IPS-NIHi7 (cell line): Measurements from ENCODE around the gene PIK3C2B.

Source experiments
- DNase-seq: peaks from one replicate; pipeline ENCODE4 v3.0.0; 2012; ENCODE audit warnings: mixed read lengths; ENCODE audit errors: extremely low spot score

The PIK3C2B gene

DNA sequence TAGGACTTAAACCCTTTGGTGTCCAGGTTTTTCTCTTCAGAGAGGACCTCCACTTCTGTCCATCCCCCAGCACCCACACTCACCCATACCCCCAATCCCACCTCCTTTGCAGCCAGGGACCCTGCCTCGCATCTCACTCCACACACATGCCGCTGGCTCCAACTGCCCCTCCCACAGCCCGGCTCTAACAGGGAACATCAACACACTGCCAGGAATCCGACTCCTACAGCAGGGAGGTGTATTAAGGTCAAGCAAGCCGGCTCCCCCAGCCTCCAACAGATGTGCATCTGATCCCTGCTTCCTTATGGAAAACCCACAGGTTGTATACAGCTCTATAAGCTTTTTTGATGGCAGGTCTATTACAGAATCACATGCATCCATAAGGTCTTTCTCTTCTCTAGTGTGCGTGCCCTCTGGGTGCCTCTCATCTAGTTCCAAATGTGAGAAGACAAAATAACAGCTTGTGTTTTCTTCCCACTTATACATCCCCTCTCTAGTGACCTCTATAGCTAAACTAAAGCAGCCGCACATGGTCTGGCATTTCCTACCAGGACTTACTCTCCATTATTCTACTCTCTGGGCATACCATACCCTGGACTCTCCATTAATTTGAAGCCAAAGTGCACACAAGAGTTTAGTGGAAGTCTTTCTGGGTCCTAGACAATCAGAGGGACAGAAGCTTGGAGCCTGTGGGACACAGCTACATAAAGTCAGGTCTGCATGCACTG, 16.3 kb downstream of the PIK3C2B start:
- no peak for DNase-seq

DNA sequence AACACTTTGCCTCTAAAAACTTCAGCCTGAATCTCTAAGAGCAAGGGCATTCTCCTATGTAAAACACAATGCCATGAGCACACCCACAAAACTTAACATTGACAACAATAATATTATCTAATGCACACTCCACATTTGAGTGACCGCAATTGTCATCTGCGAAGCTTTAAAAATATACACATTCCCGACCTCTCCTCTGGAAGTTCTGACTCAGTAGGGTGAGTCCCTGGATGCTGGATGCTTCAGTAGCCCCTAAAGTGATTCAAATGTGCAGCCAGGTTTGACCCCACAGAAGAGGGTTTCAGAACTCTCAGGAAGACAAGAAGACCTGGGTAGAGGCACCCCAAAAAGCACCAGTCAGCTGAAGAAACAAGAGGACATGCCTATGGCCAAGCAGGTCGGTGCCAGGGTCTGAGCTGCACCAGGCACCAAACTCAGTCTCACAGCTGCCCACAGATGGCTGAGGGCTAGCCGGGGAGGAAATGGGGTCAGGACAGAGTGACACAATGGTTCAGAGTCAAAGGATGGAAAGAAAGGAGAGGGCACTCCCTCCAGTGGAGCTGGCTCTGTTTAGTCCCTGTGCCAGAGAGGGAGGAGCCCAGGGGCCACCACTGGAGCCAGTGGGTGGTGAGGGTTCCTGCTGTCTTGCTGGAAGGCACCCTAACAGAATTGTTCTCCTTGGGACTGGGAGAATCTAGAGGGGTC, 17.4 kb downstream of the PIK3C2B start:
- DNase-seq: no peak

DNA sequence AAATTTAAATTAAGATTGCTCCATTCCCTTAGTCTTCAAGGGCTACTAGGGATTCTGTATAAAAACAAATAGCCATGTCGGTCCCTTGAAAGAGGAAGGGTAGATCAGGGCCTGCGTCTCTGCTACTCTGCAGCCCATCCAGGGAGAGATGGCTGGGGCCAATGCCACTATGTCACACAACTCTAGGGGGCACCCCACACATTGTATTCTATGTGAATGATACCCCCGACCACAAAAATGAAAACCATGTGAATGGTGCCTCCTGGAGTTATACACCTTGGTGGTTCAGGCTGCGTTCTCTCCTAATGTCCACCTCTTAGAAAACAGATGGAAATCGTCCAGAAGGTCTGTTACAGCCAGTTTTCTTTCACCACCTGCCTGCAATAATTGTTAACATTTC, 18.0 kb downstream of the PIK3C2B start:
- DNase-seq: no peak

DNA sequence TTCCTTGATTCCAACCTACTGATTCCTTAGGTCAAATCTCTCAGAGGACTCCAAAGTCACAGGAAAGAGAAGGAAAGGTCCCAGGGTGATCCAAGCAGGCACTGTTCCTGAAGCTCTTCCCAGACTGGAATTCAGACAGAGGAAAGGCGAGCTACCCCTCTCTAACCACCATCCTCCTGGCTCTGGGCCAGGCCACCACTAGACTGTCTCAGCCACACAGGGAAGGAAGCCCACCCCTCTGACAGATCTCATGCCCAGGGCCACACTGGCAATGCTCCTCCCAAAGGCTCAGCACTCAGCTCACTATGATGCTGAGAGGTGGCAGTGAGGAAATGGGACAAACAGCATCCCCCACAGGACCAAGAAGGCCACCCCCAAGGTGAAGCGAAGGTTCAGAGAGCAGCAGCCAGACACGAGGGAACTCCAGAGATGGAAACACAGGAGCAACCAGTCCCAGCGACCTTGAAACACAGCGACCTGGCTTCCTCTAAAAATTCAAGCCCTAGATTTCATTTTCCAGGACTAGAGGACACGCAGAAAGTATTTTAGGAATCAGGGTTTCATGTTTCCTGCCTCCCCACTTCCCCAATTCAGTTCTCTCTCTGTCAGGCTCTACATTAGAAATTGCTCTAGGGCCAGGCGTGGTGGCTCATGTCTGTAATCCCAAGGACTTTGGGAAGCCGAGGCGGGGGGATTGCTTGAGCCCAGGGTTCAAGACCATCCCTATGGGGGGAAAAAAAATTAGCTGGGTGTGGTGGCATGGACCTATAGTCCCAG, 18.8 kb downstream of the PIK3C2B start:
- no peak for DNase-seq

DNA sequence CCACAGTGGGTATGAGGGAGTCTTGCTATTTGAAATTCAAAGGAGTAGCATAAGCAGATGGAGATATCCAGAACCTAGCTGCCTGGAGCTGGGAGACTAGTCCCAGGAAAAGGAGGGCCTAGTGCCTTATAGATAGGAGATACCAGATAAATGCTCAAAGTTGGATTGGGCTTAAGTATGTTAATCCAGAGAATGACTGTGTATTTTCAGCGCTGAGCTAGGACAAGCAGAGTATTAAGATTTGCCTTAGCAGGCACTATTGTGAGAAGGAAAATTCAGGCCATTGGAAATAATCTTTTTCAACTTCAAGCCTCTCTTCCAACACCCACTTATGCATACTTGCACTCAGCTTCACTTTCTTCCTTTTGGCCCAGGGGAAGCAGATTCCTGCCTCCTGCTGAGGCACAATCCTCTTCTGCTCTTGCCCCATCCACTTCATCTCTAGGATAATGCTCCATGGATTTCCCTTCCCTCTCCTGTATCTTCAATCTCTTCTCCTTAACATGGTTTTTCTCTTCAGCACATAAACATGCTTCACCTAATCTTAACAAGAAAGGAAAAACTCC, 21.1 kb downstream of the PIK3C2B start:
- DNase-seq: no peak

DNA sequence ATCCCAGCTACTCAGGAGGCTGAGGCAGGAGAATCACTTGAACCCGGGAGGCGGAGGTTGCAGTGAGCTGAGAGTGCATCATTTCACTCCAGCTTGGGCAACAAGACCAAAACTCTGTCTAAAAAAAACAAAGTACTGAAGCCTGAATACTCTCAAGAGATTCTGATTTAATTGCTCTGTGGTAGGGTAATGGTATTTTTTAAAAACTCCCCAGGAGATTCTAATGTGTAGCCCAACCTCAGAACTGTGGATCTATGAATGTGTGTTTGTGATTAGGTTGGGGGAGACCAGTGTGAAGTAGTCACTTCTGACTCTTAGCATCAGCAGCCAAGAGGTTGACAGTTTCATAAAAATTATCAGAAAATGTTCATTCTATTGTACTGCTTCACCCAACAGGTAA, 21.9 kb downstream of the PIK3C2B start:
- DNase-seq: no peak

DNA sequence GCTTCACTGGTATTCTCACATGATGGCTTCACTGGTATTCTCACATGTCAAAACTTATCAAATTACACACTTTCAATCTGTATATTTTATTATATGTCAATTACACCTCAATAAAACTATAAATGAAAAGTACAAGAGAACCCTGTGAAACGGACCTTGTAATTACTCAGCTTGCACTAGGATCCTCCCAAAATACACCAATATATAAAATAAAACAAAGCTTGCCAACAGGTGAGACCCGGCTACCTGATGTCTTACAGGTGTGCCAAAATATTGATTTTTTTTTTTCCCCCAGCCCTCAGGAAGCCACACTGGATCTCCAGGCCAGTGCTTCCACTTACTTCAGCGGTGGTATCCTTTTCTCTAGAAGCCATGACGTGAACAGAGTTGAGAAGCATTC, 22.9 kb downstream of the PIK3C2B start:
- DNase-seq: no peak

DNA sequence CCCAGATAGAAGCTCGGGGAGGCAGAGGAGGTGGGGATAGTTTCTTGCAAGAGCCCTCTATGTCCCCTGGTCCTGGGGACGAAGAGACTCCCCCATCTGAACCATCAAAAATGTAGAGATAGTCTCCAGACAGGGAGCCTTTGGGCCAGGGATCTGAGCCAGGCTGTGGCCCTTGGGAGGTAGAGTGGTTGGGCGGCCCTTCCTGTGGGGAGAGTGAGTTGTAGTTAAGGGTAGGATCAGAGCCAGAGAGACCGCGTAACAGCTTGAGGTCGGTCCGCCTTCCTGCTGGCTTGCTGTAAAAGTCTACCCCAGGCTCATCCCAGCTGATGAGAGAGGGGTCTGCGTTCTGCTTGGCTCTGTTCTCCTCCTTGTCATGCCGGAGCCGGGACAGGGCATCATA, 25.3 kb downstream of the PIK3C2B start:
- no peak for DNase-seq

DNA sequence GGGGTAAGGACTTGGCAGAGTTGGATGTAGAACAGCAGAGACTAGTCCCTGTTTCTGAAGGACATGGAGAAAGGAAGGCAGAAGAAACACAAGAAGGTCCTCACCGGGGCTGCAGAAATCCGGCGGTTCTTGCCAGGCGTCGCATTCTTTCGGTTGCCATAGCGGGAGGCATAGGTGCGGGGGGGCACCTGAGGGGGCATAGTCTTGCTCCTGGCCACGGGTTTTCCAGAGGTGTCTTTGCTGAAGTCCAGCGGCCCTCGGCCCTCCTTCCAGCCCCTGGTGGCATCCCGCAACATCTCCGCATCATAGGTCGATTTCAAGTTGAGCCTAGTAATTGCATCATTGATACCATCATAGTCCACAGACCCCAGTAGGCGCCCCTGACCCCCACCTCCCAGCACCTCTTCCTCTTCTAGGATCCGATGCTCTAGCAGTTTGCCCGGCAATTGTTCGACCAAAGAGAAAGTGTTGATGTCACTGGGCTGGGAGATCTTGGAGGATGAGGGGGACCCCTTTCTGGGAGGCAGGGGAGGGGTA, 25.8 kb downstream of the PIK3C2B start:
- no peak for DNase-seq

DNA sequence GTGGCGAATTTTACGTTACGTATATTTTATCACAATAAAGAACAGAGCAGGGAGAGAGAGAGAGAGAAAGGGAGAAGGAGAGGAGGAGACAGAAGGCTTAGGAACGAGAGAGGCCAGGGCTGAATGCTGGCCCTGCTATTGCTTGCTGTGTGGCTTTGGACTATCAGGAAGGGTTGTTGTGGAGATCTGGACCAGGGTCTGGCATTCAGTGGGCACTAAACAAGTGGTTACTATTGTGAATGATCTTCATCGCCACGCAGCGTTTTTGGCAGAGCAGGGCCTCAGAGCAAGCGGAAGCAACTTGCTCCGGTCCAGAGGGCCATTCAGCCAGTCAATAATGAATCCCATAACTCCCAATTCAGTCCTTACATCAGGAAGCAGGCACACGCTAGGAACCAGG, 26.4 kb downstream of the PIK3C2B start:
- no peak for DNase-seq

DNA sequence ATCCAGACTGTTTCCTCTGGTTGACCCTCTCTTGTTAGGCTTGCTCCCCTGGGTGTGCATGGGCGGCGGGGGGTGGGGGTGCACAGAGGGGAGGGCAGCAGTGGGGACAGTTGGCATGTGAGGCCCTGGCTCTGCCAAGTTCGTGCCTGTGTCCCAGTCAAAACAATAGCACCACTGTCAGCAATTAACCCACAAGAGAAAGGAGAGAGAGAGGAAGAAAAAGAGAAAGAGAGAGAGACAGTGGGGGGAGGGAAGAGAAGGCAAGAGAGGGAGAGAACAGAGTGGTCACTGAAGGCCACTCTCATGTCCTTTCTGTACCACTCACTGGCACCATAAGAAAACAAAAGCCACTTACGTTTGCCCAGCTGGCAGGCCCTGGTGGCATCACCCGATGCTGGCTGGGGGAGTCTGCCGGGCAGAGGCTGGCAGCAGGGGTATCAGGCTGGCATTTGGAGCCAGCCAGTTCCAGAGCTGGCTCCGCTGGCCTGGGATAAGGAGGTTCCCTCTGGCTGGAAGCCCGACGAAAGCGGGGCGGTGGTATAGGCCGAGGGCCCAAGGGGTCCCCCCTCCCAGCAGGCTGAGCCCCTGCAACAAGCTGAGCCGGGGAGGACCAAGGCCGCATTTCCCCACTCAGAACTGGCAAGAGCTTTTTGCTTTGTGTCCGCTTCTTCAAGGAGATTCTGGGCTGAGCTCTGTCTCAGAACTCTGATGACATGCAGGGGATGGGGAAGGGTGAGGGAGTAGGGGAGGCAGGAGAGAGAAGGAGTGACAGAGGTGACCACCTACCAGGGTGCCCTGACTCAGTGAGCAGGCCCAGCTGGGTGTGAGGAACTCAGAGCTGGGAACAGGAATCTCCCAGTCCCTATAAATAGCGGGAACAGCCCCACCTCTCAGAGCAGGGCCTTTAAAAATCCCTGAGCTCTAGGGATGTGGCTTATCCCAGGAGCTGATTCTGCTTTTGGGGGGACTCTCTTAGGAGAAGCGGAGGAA, 27.9 kb downstream of the PIK3C2B start:
- no peak for DNase-seq

DNA sequence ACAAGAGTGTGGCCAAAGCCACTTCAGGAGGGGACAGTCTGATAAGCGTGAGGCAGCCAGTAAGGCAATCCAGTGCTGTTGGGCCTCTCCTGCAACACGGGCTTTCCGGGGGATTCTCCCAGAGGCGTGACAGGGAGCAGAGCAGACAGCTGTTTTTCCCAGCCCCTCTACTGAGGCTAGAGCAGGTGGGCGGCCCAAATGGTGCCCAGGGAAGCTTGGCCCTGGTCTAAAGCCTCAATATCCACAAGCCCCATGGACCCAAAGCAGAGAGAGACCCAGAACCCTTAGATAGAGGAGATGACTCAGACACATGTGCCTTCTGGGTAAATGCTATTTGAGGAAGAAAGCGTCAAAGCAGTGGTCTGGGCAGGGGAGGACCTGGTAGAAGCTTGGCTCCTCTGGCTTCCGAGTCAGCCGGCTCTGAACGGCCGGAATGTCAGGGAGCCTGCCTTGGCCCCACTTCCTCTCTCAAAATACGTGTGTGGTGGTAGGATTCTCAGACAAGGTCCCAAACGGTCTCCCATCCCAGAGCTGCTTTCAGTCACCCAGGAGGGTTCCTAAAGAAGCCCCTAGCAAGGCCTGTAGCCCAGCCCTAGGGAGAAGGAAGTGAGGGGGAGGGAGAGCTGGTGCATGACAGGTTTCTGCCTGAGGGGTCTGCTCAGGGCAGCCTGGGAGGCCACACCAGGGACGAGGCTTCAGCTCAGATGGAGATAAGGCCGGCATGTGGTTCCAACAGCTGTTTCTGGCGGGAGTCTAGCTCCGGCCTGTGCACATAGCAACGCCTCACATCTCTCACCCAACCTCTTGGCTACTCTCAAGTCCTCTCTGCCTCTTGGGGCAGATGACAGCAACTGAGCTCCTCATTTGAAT, 28.8 kb downstream of the PIK3C2B start:
- DNase-seq: no peak

DNA sequence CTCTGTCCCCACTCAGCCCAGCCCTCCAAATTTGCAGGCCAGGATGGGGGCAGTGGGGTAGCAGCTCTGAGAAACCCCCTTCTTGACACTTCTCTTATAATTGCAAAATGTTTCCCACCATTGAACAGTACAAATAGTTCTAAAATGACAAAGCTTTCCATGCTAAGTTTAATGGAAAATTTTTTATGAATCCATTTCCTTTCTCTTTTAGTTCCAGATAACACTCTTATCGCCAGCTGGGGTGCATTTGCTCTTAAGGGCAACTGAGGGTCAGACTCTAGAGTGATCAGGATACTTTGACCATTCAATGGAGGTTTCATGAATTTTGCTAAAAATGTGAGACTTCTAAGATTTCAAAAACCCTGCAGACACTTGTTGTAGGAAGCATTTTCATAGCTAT, 29.9 kb downstream of the PIK3C2B start:
- no peak for DNase-seq

DNA sequence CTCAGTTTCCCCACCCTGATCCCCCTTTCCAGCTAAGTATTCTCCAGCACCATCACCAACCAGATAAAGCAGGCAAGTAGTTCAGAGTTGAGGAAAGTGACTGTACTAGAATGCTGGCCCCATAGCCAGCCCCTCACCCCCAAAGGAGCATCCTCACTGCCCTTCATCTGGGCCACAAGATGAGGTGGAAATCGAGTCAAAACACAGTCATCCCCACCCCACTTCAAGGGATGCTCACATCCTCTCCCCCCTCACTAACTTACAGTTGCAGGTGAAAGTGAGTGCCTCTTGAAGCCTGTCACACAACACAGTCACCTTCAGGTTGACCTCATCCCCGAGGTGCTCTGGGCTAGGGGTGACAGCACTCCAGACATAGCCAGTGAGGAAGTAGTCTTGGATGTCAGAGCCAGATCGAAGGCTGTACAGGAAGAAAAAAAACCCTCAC, 30.4 kb downstream of the PIK3C2B start:
- no peak for DNase-seq

DNA sequence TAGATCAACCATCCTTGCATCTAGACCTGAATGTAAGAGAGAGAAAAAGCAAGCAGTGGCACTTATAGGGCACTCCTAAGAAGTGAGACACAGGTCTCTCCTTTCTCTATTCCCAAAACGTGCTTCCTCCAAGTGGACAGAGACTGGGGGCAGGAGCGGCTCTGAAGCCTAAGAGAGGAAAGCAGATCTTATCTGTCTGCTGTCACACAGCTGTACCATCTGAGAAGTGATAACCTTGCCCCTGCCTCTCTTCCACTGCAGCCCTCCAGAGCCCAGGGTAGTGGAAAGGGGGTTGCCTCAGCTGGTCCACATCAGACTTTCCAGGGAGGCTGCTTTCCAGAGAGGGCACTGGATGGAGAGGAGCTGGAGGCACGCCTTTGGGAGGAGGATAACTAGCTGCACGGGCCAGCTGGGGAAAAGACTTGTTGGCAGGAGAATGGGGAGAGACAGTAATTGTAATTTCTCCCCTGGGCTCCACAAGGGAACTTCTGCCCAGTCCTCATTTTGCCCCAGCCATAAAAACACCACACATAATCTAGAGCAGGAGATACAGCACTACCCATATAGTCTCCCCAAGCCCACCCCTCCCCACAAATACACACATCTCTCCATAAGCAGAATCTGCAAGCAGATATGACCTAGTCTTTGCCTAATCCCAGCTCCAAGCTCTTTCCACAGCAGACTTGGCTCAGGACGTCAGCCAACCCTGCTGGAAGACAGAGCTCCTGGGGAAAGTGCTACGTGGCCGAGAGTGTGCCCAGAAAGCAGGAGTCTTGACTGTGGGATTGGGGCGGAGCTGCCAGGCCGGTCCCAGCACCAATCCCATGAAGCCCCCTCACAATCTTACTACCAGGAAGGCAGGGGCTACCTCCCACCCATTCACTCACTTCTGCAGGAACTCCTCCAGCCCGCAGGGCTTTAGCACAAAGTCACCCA, 31.2 kb downstream of the PIK3C2B start:
- DNase-seq: no peak

DNA sequence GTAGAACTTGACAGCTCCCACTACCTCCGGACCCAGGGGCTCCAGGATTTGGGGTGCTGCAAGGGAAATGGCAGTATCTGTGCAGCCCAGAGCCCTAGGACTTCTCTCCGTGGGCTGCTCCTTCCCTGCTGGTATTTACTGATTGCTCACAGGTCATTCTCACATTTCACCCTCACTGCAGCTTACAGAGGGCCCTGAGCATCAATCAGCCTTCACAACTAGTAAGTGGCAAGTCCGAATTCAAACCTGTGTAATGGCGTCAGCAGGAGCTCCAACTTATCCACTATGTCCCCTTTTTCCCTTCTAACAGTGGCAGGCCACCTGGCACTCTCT, 32.4 kb downstream of the PIK3C2B start:
- no peak for DNase-seq

DNA sequence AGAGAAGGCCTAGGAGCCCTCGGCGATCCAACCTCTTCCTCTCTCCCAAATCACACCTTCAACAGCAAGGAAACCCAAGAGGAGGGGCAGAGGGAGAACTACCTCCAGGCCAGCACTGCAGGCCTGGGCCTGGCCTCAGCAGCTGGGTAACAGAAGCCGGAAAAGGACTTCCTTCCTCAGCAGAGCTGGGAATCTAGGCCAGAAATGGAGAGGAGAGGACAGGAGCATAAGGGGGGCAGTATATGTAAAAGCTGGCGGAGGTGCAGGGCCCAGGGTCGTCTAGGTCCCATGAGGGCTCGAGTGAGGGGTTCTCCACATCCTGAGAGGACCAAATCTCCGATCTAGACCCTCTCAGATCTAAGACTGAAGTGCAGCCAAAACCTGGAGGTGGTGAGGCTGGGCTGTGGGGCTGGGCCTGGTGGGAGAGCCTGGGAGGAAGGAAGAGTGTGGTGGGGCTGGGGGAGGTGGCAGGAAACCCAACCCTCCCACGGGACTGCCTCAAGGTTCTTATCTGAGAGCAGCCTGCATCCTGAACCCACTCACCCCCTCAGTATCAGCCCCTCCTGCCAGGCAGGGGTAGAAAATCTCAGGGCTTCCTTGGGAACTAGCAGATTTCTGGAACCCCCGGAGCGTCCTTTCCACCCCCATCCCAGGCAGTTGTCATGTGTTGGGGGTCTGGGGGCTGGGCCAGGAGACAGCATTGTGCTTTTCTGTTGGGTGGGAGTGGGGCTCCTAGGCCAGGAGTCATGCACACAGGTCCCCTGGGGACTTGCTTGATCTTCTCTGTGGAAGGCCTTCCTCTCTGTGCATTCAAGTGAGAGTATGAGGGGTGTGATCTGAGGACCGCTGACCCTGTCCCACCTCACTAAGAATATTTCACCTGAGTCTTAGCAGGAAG, 33.0 kb downstream of the PIK3C2B start:
- DNase-seq: no peak

DNA sequence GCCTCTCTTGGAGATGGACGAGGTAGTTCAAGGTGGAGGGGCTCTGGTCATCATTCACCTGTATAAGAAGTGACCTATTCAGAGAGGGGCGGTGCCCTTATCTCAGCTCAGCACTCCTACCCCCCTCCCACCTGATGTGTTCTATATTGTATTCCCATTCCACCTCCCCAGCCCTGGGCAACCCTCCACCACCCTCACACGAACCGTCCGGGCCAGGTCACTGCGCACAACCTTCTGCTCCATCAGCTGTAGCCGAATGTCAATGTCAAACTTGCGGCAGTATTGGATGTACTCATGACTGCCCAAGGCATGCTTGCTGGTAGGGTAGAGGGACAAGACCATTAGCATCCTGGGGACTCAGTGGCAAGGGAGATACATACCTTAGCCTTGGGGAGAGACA, 34.3 kb downstream of the PIK3C2B start:
- no peak for DNase-seq
